Ascending aorta (tissue), 2 donors: ENCODE data around the gene TMEM88. TPM values are rescaled to one million over a fixed set of nuclear protein-coding genes. Genes with fewer than 3 reads are reported as not detected.

ENCODE experiments used
- DNase-seq, 2 donors: peaks; one replicate each; pipeline ENCODE4 v3.0.0-alpha.2; 2019; ENCODE audit warnings: low spot score in 2 of 2
- H3K27ac ChIP-seq, 2 donors: fragments of 200-600 bp; sonication (generic); one replicate each; pipeline ENCODE4 v1.5.1; 2016 to 2017; ENCODE audit warnings: mild to moderate bottlenecking in 1 of 2
- H3K27me3 ChIP-seq: fragments of 200-600 bp; sonication (generic); one replicate; pipeline ENCODE4 v1.5.1; 2017
- H3K36me3 ChIP-seq, 2 donors: fragments of 200-600 bp; sonication (generic); one replicate each; pipeline ENCODE4 v1.5.1; 2016
- H3K4me1 ChIP-seq, 2 donors: fragments of 200-600 bp; sonication (generic); one replicate each; pipeline ENCODE4 v1.5.1; 2016 to 2017; ENCODE audit warnings: mild to moderate bottlenecking in 1 of 2
- H3K4me3 ChIP-seq, 2 donors: fragments of 200-600 bp; sonication (generic); one replicate each; pipeline ENCODE4 v1.5.1; 2016 to 2017; ENCODE audit warnings: mild to moderate bottlenecking in 1 of 2
- H3K9me3 ChIP-seq, 2 donors: fragments of 200-600 bp; sonication (generic); one replicate each; pipeline ENCODE4 v1.5.1; 2016
- CTCF ChIP-seq, 3 experiments: fragments of 200-600 bp in 2 of 3; fragments of 450-650 bp in 1 of 3; sonication (generic) in 2 of 3; IDR thresholded peaks; one replicate each; pipeline ENCODE4 v1.5.1; 2016 to 2019; ENCODE audit warnings: antibody characterized with exemption in 3 of 3, mild to moderate bottlenecking in 1 of 3, moderate library complexity in 1 of 3
- intact Hi-C: fragments of 100-400 bp; cut with DNase I; formaldehyde crosslinking; loops from one replicate; pipeline ENCODE4 v1.15.1; 2023
- total RNA-seq: library from RNA; depleted of rRNA; stranded (reverse); fragments of >200 nt; gene quantifications from one replicate; pipeline ENCODE4 v1.1.0, GENCODE V29; 2016

TMEM88 gene
- total RNA-seq, 1 donor from 2014 or later, result 223 TPM

GRCh38 chr17:7811251-7811650 lies 43.6 kb upstream of the TMEM88 start:
- Histone ChIP-seq H3K9me3 (no peaks in the 10 kb centered on the region), H3K27me3 (no peaks in the 10 kb centered on the region), H3K4me1 (no peaks in the 10 kb centered on the region), H3K36me3 (no peaks in the 10 kb centered on the region), H3K4me3 (no peak overlapping the region), H3K27ac (no peak overlapping the region)
- intact Hi-C loops, result no loop called here
- TF ChIP-seq CTCF (IDR thresholded peaks at IDR 0.05), result no peak
- no peak for DNase-seq

GRCh38 chr17:7814969-7815368 lies 39.9 kb upstream of the TMEM88 start:
- H3K4me3 ChIP-seq, result no peak overlapping the region
- H3K9me3 ChIP-seq, result no peaks in the 10 kb centered on the region
- DNase-seq, result no peak
- intact Hi-C loops, result no loop called here
- no peak for TF ChIP-seq CTCF (IDR thresholded peaks at IDR 0.05)
- no peaks in the 10 kb centered on the region for H3K27me3 ChIP-seq
- no peaks in the 10 kb centered on the region for H3K36me3 ChIP-seq
- H3K27ac ChIP-seq, result no peak overlapping the region
- no peaks in the 10 kb centered on the region for H3K4me1 ChIP-seq

- Histone ChIP-seq H3K4me3 (no peak overlapping the region), H3K27ac (no peak overlapping the region), H3K4me1 (no peaks in the 10 kb centered on the region), H3K9me3 (no peaks in the 10 kb centered on the region), H3K36me3 (no peaks in the 10 kb centered on the region), H3K27me3 (no peaks in the 10 kb centered on the region)
- TF ChIP-seq CTCF (IDR thresholded peaks at IDR 0.05), result no peak
- no peak for DNase-seq
- intact Hi-C loops, result no loop called here
These were observed 37.8 kb upstream of the TMEM88 start for GRCh38 chr17:7816926-7817642.

GRCh38 chr17:7817643-7817964 lies 37.3 kb upstream of the TMEM88 start:
- intact Hi-C loops, result no loop called here
- Histone ChIP-seq H3K27ac (no peak overlapping the region), H3K36me3 (no peaks in the 10 kb centered on the region), H3K4me1 (no peaks in the 10 kb centered on the region), H3K27me3 (no peaks in the 10 kb centered on the region), H3K9me3 (no peaks in the 10 kb centered on the region), H3K4me3 (no peak overlapping the region)
- no peak for DNase-seq
- TF ChIP-seq CTCF (IDR thresholded peaks at IDR 0.05), result no peak

- no peak for DNase-seq
- H3K4me1 ChIP-seq, result no peaks in the 10 kb centered on the region
- no peaks in the 10 kb centered on the region for H3K27me3 ChIP-seq
- H3K36me3 ChIP-seq, result no peaks in the 10 kb centered on the region
- H3K27ac ChIP-seq, result no peak overlapping the region
- intact Hi-C loops, result no loop called here
- no peak overlapping the region for H3K4me3 ChIP-seq
- no peak for TF ChIP-seq CTCF (IDR thresholded peaks at IDR 0.05)
- no peaks in the 10 kb centered on the region for H3K9me3 ChIP-seq
These were observed 36.8 kb upstream of the TMEM88 start for GRCh38 chr17:7818026-7818425.
